Vagina (tissue), 2 donors: ENCODE data around the gene HEG1.

Experiments
- POLR2A ChIP-seq, 2 donors: fragments of 450-650 bp; IDR thresholded peaks; one replicate each; pipeline ENCODE4 v1.6.1; 2017; ENCODE audit warnings: antibody characterized with exemption in 2 of 2, mild to moderate bottlenecking in 2 of 2, moderate library complexity in 2 of 2
- TF ChIP-seq, protein P1 (sequence below), 3 experiments: fragments of 450-650 bp in 2 of 3; fragments of 200-600 bp in 1 of 3; sonication (generic) in 1 of 3; IDR thresholded peaks; one replicate each; pipeline ENCODE4 v1.5.1; 2017 to 2019; ENCODE audit warnings: antibody characterized with exemption in 3 of 3, mild to moderate bottlenecking in 2 of 3, moderate library complexity in 2 of 3

- TF ChIP-seq, protein P1, sequence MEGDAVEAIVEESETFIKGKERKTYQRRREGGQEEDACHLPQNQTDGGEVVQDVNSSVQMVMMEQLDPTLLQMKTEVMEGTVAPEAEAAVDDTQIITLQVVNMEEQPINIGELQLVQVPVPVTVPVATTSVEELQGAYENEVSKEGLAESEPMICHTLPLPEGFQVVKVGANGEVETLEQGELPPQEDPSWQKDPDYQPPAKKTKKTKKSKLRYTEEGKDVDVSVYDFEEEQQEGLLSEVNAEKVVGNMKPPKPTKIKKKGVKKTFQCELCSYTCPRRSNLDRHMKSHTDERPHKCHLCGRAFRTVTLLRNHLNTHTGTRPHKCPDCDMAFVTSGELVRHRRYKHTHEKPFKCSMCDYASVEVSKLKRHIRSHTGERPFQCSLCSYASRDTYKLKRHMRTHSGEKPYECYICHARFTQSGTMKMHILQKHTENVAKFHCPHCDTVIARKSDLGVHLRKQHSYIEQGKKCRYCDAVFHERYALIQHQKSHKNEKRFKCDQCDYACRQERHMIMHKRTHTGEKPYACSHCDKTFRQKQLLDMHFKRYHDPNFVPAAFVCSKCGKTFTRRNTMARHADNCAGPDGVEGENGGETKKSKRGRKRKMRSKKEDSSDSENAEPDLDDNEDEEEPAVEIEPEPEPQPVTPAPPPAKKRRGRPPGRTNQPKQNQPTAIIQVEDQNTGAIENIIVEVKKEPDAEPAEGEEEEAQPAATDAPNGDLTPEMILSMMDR (IDR thresholded peaks at IDR 0.05) = no peak
- TF ChIP-seq POLR2A (IDR thresholded peaks at IDR 0.05) = no peak
Observed at GRCh38 chr3:124962403-124962940, 93.3 kb downstream of the HEG1 start.
